Right lobe of liver (tissue), 6 donors: ENCODE results near the gene ZNF445. TPM values are rescaled to one million over a fixed set of nuclear protein-coding genes. Genes with fewer than 3 reads are reported as not detected.

Source experiments
- ATAC-seq, 4 donors: fragments of 200-7000 bp; cut with Tn5 transposase; one replicate each; pipeline ENCODE4 v1.9.1; 2020; ENCODE audit warnings: mild to moderate bottlenecking in 4 of 4, moderate library complexity in 4 of 4
- DNase-seq, 3 donors: peaks; one replicate each; pipeline ENCODE4 v3.0.0-alpha.2; 2020
- H3K27ac ChIP-seq, 3 donors: fragments of 200-600 bp; one replicate each; pipeline ENCODE4 v1.8.0; 2022
- H3K27me3 ChIP-seq, 2 donors: fragments of 200-600 bp; one replicate each; pipeline ENCODE4 v1.8.0; 2022
- H3K36me3 ChIP-seq, 4 donors: fragments of 200-600 bp; sonication (generic) in 1 of 4; one replicate each; pipeline versions ENCODE4 v1.5.1 to v1.8.0; 2017 to 2022; ENCODE audit warnings: control low read depth in 1 of 4
- H3K4me1 ChIP-seq, 4 donors: fragments of 200-600 bp; sonication (generic) in 1 of 4; one replicate each; pipeline versions ENCODE4 v1.5.1 to v1.8.0; 2017 to 2022; ENCODE audit warnings: control low read depth in 1 of 4
- H3K4me3 ChIP-seq, 3 donors: fragments of 200-600 bp; one replicate each; pipeline ENCODE4 v1.8.0; 2022
- H3K9me3 ChIP-seq, 4 donors: fragments of 200-600 bp; sonication (generic) in 1 of 4; one replicate each; pipeline versions ENCODE4 v1.5.1 to v1.8.0; 2017 to 2022; ENCODE audit warnings: control low read depth in 1 of 4
- POLR2A ChIP-seq: fragments of 450-650 bp; IDR thresholded peaks from one replicate; pipeline ENCODE4 v1.6.1; 2017; ENCODE audit warnings: antibody characterized with exemption, mild to moderate bottlenecking
- WGBS: methylation state at CpG from one replicate; pipeline ENCODE4 v1.1.6; 2018; ENCODE audit warnings: low coverage, low lambda C conversion rate; ENCODE audit not compliant: insufficient coverage; ENCODE audit errors: missing lambda C conversion rate; 5-methylcytosine and 5-hydroxymethylcytosine counted together
- intact Hi-C, 2 donors: fragments of 100-400 bp; cut with DNase I; formaldehyde crosslinking; loops; one replicate each; pipeline versions ENCODE4 v1.11.2 to v1.14.1; 2022
- total RNA-seq, 6 experiments: library from RNA; depleted of rRNA in 2 of 6; stranded (reverse); fragments of >200 nt in 2 of 6; fragmentation: NEBNext Ultra II Directional in 3 of 6; extraction: Animal tissue kit (Norgen Biotek cat#: 25700) in 3 of 6; gene quantifications; one replicate each; pipeline versions ENCODE4 v1.1.0 to v1.2.4, GENCODE V29; 2016 to 2023
- TF ChIP-seq, protein P1 (sequence below), 4 donors: fragments of 200-600 bp in 3 of 4; fragments of 450-650 bp in 1 of 4; IDR thresholded peaks; one replicate each; pipeline versions ENCODE4 v1.5.1 to v1.8.0; 2016 to 2022; ENCODE audit warnings: antibody characterized with exemption in 4 of 4, mild to moderate bottlenecking in 2 of 4
- donor health status: DM: no; HTN: yes; CAD: no.
- donor health status: DM: no; HTN: no; CAD: no.
- donor health status: DM: no; HTN: no; CAD: no.
- donor health status: DM: no; HTN: yes; CAD: no.
- donor health status: DM: no; HTN: yes; CAD: no.

ZNF445 gene
- total RNA-seq, 6 experiments from 2014 or later, result 3.2 to 10.1 (median 8.9) TPM

DNA sequence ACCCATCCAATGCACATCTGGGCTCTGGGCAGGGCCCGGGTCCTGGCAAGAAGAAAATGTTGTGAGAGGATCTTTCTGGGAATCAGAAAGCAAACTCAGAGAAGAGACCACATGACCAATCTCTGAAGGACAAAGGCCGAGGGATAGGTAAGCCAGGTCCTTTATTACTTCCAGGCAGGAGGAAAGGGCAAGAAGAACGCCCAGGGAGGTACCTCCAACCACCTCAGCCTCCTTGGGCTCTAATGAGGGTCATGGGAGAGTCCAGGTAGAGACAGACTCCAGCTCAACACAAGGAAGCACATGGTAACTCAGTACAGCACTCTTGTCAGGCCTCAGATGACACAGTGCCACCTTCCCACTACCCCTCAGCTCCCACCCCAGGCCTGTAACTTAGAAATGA, 26.0 kb downstream of the ZNF445 start:
- TF ChIP-seq, protein P1, sequence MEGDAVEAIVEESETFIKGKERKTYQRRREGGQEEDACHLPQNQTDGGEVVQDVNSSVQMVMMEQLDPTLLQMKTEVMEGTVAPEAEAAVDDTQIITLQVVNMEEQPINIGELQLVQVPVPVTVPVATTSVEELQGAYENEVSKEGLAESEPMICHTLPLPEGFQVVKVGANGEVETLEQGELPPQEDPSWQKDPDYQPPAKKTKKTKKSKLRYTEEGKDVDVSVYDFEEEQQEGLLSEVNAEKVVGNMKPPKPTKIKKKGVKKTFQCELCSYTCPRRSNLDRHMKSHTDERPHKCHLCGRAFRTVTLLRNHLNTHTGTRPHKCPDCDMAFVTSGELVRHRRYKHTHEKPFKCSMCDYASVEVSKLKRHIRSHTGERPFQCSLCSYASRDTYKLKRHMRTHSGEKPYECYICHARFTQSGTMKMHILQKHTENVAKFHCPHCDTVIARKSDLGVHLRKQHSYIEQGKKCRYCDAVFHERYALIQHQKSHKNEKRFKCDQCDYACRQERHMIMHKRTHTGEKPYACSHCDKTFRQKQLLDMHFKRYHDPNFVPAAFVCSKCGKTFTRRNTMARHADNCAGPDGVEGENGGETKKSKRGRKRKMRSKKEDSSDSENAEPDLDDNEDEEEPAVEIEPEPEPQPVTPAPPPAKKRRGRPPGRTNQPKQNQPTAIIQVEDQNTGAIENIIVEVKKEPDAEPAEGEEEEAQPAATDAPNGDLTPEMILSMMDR (IDR thresholded peaks at IDR 0.05), result no peak
- no peak for TF ChIP-seq POLR2A
- H3K4me3 ChIP-seq, result no peak overlapping the region
- ATAC-seq (no peak), DNase-seq (no peak)
- H3K4me1 ChIP-seq, result no peaks in the 10 kb centered on the region
- peaks cover 4 to 56% (median 32%) of the 10 kb centered on the region in 4 donors for H3K36me3 ChIP-seq
- H3K27ac ChIP-seq, result no peak overlapping the region
- 90% methylated on average over 2 of the region's 3 CpGs for WGBS
- H3K9me3 ChIP-seq, result no peaks in the 10 kb centered on the region
- intact Hi-C loops, result no loop called here
- H3K27me3 ChIP-seq, result no peaks in the 10 kb centered on the region

DNA sequence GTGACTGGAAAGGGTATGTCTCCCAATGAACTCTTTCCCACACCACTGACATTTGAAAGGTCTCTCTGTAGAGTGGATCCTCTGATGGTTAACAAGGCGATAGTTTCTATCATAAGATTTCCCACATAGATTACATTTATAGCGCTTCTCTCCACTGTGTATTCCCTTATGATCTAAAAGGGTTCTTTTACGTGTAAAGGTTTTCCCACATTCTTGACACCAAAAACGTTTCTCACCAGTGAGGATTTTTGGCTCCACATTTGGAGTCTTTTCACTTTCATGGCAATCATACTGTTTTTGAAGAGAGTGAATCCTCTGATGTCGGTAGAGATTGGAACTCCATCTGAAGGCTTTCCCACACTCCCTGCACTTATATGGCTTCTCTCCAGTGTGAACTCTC, 30.5 kb downstream of the ZNF445 start:
- Histone ChIP-seq H3K36me3 (peaks cover 0 to 41% (median 31%) of the 10 kb centered on the region in 4 donors), H3K4me1 (no peaks in the 10 kb centered on the region), H3K27ac (no peak overlapping the region), H3K27me3 (no peaks in the 10 kb centered on the region), H3K4me3 (no peak overlapping the region), H3K9me3 (no peaks in the 10 kb centered on the region)
- 97% methylated on average over 4 of the region's 5 CpGs for WGBS
- DNase-seq (no peak), ATAC-seq (no peak)
- intact Hi-C loops, result no loop called here
- TF ChIP-seq POLR2A, result no peak
- TF ChIP-seq, protein P1 (IDR thresholded peaks at IDR 0.05), result no peak

DNA sequence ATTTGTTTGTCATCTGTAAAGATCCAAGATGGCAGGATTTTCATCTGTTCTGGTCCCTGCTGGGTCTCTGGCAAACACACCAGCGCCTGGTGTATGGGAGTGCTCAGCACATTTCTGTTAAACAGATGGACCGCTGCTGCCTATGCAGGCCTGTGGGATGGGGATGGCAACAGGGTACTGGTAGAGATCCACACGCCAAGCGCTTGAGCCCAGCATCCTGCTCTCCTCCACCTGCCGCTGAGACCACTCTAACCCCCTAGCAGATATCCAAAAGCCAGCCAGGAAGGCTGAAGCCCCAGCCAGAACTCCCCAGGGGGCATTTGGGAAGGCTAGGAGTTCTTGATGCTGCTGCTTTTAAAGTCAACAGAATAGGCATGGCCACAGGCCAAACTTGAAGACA, 31.7 kb downstream of the ZNF445 start:
- WGBS, result 93% methylated on average over 5 of the region's 5 CpGs
- H3K27ac ChIP-seq, result no peak overlapping the region
- intact Hi-C loops, result no loop called here
- peaks cover 0 to 7% (median 2%) of the 10 kb centered on the region in 4 donors for H3K4me1 ChIP-seq
- peaks cover 0 to 39% (median 30%) of the 10 kb centered on the region in 4 donors for H3K36me3 ChIP-seq
- H3K4me3 ChIP-seq, result no peak overlapping the region
- no peak for DNase-seq
- TF ChIP-seq POLR2A, result no peak
- TF ChIP-seq, protein P1 (IDR thresholded peaks at IDR 0.05), result no peak
- no peaks in the 10 kb centered on the region for H3K9me3 ChIP-seq
- ATAC-seq, result no peak
- H3K27me3 ChIP-seq, result no peaks in the 10 kb centered on the region

DNA sequence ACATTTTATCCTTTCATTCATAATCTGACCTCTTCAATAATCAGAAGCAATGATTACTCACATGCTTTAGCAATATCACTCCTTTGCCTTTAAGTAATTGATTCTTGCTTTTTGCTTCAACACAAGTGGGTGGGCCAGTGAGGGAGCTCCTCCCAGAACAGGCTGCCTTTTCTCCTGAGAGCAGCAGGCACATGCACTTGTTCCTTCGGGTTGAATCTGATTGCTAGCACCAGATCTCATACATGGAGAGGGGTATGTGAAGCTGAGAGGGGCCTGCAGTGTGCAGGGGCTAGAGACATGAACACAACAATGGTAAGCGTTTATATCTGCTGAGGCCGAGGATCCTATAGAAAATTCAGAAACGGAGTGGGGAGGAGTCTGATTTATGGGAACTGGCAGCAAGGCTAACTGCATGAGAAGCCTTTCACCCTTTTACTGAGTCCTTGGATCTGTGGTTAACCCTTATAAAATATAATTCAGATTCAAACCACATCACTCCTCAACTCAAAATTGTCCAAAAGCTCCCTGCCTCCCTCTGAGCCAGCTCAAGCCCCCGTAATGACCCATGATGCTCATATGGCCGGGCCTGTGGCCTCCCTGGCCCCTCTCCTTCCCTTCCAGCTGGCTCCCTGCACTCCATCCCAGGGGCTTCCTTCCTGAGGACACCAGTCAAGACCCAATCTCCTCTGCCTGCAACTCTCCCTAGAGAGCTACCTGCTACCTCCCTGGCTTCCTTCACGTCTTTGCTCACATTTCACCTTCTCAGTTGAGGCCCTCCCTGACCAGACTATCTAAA, 32.4 kb downstream of the ZNF445 start:
- intact Hi-C loops, result no loop called here
- Histone ChIP-seq H3K9me3 (no peaks in the 10 kb centered on the region), H3K27me3 (no peaks in the 10 kb centered on the region), H3K36me3 (peaks cover 0 to 32% (median 27%) of the 10 kb centered on the region in 4 donors), H3K4me3 (no peak overlapping the region), H3K4me1 (peaks cover 0 to 14% (median 5%) of the 10 kb centered on the region in 4 donors), H3K27ac (no peak overlapping the region)
- ATAC-seq, result no peak
- DNase-seq, result no peak
- TF ChIP-seq, protein P1 (IDR thresholded peaks at IDR 0.05), result no peak
- TF ChIP-seq POLR2A, result no peak
- 96% methylated on average over 5 of the region's 7 CpGs for WGBS
